ENCODE measurements around the gene ZNF701.
"Not testable (repeated sequence)": the region's sequence is repeated elsewhere in the genome, so short reads cannot be mapped to it uniquely, and the experiment has no call there.

Gene ZNF701

DNA sequence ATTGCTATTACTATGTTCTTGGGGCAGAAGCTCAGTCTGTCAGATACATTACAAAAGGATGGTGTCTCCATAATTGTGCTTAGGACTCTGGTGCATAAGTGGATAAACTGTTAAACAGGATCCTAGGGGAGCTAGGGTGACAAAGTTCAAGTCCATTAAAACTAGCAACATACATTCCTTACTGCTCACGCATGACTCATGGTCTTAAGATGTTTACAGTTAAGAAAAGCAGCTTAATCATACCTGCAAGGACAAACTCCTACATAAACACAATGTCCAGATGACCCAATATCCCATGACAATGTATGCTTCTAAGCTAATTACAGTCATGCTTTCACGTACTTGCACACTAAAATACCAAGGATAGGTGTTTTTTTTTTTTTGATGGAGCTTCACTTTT, 3.5 kb upstream of the ZNF701 start:
- no peak for DNase-seq

DNA sequence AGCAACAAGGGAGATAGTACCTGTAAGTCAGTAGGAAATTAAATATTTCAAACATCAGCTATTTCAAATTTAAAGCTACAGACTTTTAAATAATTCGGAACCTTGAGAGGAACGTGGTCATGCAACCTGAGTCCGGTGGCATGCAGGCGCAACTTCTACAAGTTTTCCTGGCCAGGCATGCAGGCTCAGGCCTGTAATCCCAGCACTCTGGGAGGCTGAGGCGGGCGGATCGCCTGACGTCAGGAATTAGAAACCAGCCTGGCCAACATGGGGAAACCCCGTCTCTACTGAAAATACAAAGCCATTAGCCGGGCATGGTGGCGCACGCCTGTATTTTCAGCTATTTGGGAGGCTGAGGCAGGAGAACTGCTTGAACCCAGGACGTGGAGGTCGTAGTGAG, 2.2 kb upstream of the ZNF701 start:
- DNase-seq, result no peak

DNA sequence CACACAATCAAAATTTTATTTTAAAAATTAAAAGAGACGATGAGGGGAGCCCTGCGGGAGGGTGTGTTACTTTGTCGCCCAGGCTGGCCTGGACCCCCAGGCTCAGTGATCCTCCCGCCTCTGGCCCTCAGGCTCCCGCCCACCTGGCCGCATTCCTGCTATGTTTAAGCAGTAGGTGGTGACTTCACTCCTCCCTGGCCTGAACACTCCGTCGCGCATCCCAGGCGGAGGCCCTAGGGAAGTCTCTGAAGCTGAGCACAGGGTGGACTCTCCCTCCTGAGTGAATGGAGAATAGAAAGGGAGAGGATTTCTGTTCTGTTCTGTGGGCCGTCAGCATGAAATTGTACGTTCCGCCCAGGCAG, 468 bp upstream of the ZNF701 start:
- not testable (repeated sequence) for DNase-seq

DNA sequence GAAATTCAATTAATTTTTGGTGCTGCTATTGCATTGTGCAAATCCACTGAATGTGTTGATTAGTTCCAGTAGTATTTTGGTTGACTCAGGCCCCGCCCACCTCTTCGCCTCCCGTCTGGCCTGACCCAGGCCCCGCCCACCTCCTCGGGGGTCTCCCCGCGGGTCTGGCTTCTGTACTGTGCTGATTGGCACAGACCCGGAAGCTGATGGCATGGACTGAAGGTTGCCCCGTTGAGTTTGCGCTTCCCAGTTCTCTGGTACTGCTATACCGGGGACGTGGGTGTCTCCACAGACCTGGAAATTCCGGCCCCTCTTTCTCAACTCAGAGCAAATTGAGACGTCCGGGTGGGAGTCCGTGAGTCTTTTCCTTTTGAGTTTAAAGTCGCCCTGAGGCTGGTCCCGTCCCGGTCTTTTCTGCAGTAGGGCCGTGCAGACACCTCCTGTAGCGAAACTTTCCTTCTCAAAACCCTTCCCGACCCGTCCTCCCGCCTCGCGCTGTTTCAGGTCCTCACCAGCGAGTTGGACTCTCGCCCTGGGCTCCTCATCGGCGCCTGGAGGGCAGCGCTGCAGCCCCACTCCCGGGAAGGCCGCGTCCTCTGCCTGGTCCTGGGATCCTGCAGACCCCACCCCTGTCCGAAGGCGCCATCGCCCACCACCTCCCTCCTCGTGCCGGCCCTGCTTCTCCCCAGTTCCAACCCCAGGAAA, 14.8 kb downstream of the ZNF701 start:
- no peak for DNase-seq

DNA sequence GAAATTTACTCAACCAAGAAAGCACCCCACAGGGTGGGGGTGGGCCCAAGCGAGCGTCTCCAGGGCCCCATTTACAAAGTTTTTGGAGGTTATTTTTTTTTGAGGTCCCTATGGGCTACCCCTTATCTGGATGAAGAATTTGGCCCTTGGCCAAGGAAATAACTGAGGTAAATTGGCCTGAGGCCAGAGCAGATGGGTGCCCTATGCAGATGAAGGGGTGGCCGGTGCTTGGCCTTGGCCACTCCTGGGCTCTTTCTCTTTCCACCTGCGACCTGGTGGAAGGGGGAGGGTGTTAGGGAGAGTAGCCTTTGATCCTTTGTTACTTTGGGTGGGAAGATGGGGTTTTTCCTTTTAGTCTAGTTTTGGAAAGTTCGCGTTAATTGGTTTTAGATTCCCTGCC, 15.5 kb downstream of the ZNF701 start:
- no peak for DNase-seq

DNA sequence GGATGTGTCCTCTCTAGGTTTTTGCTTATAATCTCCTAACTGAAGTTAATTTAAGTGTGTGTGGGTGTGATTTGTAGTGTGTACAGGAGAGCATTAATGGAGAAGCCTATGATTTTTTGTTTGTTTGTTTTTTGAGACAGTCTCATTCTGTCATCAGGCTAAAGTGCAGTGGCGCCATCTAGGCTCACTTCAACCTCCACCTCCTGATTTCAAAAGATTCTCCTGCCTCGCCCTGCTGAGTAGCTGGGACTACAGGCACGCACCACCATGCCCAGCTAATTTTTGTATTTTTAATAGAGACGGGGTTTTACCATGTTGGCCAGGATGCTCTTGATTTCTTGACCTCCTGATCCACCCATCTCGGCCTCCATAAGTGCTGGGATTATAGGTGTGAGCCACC, 20.6 kb downstream of the ZNF701 start:
- no peak for DNase-seq

DNA sequence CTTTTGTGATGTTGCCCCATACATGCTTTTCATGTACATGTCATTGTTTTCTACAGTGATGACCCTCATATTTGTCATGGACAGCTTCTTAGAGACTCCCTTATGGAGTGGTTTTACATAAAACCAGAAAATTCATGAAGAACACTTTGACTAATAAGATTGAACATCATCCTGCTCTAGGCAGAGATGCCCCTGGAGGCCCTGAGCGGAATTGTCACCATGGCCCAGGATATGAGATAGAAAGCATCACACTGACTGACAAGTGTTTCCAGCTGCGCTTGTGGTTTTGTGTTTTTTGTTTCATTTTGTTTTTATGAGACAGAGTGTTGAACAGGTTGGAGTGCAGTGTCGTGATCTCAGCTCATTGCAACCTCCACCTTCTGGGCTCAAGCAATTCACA, 22.2 kb downstream of the ZNF701 start:
- DNase-seq, result no peak

DNA sequence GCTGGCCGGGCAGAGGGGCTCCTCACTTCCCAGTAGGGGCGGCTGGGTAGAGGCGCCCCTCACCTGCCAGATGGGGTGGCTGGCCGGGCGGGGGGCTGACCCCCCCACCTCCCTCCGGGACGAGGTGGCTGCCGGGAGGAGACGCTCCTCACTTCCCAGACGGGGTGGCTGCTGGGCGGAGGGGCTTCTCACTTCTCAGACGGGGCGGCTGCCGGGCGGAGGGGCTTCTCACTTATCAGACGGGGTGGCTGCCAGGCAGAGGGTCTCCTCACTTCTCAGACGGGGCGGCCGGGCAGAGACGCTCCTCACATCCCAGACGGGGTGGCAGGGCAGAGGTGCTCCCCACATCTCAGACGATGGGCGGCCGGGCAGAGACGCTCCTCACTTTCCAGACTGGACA, 23.4 kb downstream of the ZNF701 start:
- not testable (repeated sequence) for DNase-seq

DNA sequence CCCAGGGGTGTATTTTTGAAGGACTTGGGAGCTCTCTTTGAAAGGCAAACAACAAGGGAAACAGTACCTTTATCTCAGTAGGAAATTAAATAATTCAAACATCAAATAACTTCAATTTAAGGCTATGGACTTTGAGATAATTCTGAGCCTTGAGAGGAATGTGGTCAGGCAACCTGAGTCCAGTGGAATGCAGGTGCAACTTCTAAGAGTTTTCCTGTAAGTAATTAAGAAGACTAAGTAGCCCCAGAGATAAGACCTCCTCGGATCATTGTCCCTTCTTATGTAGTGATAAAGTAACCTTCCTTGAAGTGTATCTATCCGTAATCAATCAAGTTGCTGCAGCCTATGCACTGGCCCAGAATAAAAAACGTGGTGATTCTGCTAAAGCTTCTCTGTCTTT, 29.2 kb downstream of the ZNF701 start:
- no peak for DNase-seq

DNA sequence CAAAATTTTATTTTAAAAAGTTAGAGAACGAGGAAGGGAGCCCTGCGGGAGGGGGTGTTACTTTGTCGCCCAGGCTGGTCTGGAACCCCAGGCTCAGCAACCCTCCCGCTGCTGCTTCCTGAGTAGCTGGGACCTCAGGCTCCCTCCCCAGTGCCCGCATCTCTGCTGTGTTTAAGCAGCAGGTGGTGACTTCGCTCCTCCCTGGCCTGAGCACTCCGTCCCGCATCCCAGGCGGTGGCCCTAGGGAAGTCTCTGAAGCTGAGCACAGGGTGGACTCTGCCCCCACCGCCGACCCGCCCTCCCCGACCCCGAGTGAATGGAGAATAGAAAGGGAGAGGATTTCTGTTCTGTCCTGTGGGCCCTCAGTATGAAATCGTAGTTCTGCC, 30.5 kb downstream of the ZNF701 start:
- no peak for DNase-seq

DNA sequence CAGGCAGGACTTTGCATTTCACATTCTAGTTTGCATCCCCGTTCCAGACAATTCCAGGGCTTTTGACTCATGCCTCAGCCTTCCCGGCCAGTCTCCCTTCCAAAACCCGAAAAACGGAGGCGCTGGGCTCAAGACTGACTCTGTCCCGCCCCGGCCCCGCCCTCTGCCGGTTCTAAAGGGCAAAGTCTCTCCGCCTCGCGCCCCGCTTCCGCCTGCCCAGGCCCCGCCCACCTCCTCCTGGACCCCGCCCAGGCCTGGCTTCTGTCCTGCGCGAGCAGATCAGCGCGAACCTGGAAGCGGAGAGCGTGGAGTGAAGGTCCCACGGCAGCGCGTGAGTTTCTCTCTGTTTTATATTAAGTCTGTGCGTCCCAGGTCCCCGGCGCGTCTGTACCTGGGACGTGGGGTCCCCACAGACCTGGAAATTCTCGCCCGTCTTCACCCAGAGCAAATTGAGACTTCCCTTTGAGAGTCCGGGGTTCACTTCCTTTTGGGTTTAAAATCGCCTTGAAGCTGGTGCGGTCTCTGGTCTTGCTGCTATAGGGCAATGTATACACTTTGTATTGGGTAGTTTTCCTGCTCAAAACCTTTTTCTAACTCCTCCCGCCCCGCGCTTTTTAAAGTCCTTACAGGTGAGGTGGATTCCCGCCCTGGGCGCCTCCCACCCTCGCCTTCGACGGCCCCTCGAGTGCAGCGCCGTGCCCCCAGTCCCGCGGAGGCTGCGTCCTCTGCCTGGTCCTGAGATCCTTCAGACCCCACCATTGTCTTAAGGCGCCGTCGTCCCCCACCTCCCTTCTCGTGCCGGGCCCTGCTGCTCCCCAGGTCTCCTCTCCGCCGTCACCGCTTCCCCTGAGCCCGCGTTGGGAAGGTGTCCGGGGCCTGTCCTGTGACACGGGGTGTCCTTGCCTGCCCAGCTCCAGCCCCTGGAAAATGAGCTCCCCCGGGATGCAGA, 31.2 kb downstream of the ZNF701 start:
- peak; percentile 96 for DNase-seq

DNA sequence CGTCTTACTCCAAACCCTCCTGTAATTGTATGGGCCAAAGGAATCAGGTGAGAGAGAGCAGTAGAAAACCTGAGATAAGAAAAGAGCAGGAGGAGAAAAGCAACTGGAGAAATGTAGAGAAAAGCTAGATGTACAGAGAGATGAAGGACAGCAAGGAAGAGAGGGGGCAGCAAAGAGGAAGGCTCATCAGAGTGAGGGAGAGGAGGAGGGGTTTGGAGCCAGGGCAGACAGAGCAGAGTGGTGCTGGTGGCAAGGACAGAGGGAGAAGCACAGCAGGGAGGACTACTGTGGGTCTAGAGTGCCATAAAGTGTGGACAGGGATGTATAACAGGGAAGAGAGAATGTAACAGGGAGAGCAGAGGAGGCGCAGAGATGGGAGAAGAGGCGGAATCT, 31.9 kb downstream of the ZNF701 start:
- DNase-seq, result not testable (repeated sequence)

DNA sequence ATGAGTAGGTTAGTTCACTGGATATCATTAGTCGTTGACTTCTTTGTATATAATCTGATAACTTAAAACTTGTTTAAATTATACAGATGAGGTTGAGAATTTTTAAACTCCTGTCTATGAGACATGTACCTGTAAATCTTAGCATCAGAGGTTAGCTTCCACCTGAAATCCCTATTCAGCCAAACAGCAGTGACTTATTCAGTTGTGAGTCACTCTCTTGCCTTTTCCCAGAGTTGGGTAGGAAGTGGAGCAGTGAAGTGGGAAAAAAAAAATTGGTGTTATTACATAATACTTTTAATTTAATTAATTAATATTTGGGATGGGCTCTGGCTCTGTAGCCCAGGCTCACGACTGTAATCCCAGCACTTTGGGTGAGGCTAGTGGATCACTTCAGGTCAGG, 32.9 kb downstream of the ZNF701 start:
- no peak for DNase-seq

DNA sequence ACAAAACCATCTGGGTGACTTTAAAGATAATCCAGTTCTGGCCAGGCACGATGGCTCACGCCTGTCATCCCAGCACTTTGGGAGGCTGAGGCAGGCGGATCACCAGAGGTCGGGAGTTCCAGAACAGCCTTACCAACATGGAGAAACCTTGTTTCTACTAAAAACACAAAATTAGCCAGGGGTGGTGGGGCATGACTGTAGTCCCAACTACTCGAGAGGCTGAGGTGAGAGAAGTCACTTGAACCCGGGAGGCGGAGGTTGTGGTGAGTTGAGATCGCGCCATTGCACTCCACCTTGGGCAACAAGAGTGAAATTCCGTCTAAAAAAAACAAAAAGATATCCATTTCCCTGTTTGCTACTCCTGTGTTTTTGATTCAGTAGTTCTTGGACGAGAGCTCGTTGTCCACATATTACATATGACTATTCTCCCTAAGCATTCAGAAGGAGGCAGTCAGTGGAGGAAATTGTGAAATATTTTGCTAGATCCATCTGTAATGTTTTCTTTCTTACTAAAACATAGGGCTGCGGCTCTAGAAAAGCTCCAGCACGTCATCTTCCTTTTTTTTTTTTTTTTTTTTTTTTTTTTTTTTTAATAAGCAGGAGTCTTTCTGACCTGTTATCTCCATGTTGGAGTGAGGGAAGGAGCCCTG, 33.6 kb downstream of the ZNF701 start:
- no peak for DNase-seq

DNA sequence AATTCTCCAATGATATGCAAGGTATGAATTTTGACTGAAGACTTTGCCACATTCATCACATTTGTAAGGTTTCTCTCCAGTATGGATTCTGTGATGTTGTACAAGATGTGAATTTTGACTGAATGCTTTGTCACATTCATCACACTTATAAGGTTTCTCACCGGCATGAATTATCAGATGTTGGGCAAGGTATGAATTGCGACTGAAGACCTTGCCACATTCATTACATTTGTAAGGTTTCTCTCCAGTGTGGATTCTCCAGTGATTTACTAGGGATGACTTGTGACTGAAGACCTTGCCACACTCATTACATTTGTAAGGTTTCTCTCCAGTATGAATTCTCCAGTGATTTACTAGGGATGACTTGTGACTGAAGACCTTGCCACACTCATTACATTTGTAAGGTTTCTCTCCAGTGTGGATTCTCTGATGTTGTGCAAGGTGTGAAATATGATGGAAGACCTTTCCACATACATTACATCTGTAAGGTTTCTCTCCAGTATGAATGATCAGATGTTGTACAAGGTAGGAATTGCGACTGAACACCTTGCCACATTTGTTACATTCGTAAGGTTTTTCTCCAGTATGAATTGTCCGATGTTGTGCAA, 43.3 kb downstream of the ZNF701 start:
- DNase-seq, result no peak

DNA sequence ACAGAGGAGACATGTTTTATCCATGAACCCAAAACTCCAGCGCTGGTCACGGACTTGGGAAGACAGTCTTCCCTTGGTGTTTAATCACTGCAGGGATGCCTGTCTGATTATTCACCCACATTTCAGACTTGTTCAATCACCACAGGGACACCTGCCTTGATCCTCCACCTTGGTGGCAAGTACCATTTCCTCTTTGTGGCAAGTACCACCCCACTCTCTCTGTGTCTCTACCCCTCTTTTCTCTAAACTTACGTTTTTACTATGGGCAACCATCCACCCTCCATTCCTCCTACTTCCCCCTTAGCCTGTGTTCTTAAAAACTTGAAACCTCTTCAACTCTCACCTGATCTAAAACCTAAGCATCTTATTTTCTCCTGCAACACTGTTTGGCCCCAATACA, 51.3 kb downstream of the ZNF701 start:
- DNase-seq, result no peak

DNA sequence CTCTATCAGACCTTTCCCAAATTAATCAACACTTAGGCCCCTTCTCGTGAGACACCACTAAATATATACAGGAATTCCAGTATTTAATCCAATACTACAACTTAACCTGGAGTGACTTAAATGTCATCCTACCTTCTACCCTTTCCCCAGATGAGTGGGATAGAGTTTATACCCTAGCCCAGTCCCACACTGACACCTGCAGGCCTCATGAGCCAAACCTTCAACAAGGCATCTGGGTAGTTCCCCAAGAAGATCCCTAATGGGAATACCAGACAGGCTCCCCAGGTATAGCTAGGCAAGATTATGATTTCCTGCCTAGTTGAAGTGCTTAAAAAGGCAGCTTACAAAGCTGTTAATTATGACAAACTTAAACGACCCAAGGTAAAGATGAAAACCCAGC, 52.2 kb downstream of the ZNF701 start:
- DNase-seq, result no peak

DNA sequence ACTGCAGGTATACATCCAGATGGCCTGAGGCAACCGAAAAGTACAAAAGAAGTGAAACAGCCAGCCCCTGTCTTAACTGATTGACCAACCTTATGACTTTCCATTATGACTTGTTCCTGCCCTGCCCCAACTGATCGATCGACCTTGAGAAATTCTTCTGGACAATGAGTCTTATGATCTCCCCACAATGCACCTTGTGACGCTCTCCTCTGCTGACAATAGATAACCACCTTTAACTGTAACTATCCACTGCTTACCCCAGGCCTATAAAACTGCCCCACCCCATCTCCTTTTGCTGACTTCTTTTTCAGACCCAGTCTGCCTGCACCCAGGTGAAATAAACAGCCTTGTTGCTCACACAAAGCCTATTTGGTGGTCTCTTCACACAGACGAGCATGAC, 56.8 kb downstream of the ZNF701 start:
- no peak for DNase-seq

DNA sequence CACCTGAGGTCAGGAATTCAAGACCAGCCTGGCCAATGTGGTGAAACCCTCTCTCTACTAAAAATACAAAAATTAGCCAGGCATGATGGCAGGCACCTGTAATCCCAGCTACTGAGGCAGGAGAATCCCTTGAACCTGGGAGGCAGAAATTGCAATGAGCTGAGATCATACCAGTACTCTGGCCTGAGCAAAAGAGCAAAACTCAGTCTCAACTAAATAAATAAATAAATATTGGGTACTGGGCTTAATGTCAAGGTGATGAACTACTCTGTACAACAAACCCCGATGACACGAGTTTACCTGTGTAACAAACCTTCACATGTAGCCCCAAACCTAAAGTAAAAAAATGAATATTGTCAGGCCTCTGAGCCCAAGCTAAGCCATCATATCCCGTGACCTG, 57.4 kb downstream of the ZNF701 start:
- not testable (repeated sequence) for DNase-seq

DNA sequence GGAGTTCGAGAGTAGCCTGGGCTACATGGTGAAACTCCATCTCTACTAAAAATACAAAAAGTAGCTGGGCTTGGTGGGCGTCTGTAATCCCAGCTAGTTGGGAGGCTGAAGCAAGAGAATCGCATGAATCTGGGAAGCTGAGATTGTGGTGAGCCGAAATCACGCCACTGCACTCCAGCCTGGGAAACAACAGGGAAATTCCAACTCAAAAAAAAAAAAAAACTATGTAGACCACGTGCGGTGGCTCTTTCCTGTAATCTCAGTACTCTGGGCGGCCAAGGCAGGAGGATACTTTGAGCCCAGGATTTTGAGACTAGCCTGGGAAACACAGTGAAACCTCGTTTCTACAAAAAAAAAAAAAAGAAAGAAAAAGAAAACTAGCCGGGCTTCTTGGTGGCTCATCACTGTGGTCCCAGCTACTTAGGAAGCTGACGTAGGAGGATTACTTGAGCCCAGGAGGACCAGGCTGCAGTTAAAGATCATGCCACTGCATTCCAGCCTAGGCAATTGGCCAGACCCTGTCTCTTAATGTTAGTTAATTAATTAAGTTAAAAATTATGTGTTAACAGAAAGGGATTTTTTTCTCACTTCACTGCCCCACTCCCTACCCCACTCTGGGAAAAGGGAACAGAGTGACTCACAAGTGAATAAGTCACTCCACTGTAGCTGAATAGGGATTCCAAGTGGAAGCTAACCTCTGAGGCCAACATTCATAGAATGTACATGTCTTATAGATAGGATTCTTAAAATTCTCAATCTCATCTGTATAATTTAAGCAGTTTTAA, 65.9 kb downstream of the ZNF701 start:
- no peak for DNase-seq
